Stimulated activated CD8-positive, alpha-beta memory T cell treated with anti-CD3 and anti-CD28 coated beads, Interleukin-12 subunit alpha, Interleukin-12 subunit beta, amount 100 ng/mL, for 1 hour (primary cell): ENCODE measurements around the gene NRTN.
"Not testable (repeated sequence)": the region's sequence is repeated elsewhere in the genome, so short reads cannot be mapped to it uniquely, and the experiment has no call there.

ENCODE experiments used
- DNase-seq: peaks from one replicate; pipeline ENCODE4 v3.0.0-alpha.2; 2020; ENCODE audit warnings: low read depth

Gene NRTN

GRCh38 chr19:5838353-5839064 is 33.6 kb downstream of the NRTN start:
- no peak for DNase-seq

- no peak for DNase-seq
Observed at GRCh38 chr19:5839065-5840017, 34.5 kb downstream of the NRTN start, which contains the start of gene FUT6. TSS of gene FUT6 (minus strand) at chr19:5839702. CDS start at chr19:5832567, 7,135 bp downstream.

DNA sequence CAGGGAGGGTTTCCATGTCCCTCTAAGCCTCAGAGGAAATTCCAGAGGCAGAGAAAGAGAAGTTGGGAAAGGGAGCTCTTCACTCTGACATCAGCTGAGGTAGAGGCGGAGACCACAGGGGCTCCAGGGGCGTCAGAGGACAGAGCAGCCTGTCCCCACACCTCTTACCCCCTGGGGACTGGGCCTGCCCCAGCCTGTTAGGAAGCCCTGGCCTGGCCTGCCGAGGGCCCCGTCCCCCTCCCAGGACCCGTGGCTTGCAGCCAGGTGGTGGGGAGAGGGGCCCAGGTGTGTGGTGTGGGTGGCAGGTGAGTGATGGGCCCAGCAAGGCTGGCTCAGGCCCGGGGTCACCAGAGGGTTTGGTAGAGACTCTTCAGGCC is 36.9 kb downstream of the NRTN start:
- not testable (repeated sequence) for DNase-seq

GRCh38 chr19:5843295-5843927 is 38.5 kb downstream of the NRTN start:
- no peak for DNase-seq

GRCh38 chr19:5844456-5845433 is 39.9 kb downstream of the NRTN start:
- DNase-seq: no peak

GRCh38 chr19:5847846-5848245 is 43.0 kb downstream of the NRTN start:
- not testable (repeated sequence) for DNase-seq

- not testable (repeated sequence) for DNase-seq
Observed at GRCh38 chr19:5848621-5849020, 43.8 kb downstream of the NRTN start.

DNA sequence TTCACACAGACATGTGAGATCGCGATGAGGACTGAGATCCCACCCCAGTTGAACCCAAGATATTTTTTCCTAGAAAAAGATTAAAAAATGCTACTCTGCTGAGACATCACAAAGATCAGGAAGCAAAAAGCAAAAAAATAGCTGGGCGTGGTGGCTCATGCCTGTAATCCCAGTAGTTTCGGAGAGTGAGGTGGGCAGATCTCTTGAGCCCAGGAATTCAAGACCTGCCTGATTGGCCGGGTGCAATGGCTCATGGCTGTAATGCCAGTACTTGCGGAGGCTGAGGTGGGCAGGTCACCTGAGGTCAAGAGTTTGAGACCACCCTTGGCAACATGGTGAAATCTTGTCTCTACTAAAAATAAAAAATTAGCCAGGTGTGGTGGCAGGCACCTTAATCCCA is 45.3 kb downstream of the NRTN start:
- no peak for DNase-seq

- no peak for DNase-seq
Observed at GRCh38 chr19:5850743-5851293, 46.0 kb downstream of the NRTN start.

GRCh38 chr19:5851302-5851701 is 46.4 kb downstream of the NRTN start, which contains the start of gene FUT3:
TSS of gene FUT3 (minus strand) at chr19:5851449.
- no peak for DNase-seq

- DNase-seq: not testable (repeated sequence)
Observed at GRCh38 chr19:5854121-5854520, 49.3 kb downstream of the NRTN start.

- not testable (repeated sequence) for DNase-seq
Observed at GRCh38 chr19:5855151-5855550, 50.3 kb downstream of the NRTN start.

- no peak for DNase-seq
Observed at GRCh38 chr19:5857203-5858081, 52.6 kb downstream of the NRTN start.

DNA sequence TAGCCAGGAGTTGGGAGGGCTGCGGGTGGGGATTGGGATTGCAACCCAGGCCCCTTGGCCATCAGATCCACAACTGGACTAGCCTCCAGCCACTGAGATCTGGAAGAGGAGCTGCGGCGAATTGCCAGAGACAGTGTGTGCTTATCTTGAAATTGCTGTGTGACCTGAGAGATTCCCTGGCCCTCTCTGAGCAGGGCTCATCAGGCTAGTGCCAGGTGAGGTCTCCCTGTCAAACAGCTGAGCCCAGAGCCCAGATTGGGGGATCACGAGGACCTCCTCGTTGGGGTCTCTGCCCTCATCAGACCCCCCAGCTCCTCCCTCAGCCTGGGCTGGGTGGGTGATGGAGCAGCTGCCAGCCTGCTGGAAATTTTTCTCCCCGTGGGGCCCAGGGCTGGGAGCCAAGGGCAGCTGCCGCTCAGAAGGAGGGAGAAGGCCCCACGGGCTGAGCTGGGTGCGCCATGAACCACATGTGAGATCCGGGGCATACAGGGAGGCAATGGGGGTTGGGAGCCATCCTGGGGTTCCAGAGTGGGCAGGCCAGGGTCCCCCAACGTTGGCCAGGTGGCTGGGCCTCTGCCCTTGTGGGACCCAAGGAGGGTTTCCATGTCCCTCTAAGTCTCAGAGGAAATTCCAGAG is 58.3 kb downstream of the NRTN start:
- DNase-seq: no peak

DNA sequence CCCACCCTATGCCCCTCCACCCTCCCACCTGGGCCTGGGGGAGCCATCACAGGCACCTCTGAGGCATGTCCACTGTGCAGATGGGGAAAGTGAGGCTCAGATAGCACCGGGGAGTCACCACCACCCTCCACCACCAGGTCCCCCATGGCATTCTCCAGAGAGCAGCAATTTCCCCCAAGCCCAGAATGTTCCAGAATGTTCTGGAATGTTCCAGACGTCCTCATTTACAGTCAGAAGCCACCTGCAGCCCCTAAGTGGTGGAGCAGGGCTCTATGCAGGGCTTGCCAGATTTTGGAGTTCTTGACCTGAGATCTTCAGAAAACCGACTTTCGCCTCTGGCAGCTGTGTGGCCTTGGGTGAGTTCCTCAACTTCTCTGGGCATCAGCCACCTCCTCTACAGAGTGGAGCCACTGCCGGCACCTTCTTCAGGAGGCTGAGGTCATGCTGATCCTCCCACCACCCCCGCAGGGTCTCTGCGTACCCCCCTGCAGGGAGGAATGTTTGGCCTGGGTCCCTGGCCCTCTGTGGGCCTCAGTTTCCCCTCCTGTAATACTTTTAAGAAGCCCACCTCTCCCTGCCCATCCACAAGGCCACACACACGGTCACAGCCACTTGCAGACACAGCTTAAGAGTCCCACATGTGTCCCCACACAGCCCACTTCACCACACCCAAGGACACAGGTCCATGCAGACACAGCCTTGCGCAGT is 59.3 kb downstream of the NRTN start:
- no peak for DNase-seq

DNA sequence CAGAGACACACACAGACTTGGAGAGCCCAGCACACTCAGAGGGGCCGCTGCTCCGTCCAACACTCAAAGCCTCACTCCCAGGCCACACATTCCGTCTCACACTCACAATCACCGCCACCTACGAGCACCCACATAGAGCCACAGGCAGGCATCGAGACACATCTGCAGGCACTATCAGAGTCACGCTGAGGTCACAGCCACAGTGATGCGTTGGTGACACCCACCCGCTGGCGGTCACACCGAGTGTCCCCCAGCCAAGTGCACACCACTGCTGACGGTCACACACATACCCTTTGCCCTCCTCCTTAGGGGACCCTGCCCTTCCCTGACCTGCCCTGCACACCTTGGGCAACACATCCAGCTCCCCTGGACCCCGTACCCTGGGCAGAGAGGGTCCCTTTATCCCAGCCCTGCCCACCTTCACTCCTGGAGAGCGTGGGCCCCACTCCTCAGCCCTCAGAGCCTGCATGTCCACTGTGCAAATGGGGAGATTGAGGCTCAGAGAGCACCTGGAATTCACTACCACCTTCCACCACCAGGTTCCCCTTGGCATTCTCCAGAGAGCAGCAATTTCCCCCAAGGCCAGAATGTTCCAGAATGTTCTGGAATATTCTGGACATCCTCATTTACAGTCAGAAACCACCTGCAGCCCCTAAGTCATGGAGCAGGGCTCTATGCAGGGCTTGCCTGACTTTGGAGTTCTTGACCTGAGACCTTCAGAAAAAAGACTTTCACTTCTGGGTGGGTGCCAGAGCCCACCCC is 60.0 kb downstream of the NRTN start:
- no peak for DNase-seq

- no peak for DNase-seq
Observed at GRCh38 chr19:5865772-5866171, 60.9 kb downstream of the NRTN start.
